ENCODE data around the gene POLN.

POLN gene

DNA sequence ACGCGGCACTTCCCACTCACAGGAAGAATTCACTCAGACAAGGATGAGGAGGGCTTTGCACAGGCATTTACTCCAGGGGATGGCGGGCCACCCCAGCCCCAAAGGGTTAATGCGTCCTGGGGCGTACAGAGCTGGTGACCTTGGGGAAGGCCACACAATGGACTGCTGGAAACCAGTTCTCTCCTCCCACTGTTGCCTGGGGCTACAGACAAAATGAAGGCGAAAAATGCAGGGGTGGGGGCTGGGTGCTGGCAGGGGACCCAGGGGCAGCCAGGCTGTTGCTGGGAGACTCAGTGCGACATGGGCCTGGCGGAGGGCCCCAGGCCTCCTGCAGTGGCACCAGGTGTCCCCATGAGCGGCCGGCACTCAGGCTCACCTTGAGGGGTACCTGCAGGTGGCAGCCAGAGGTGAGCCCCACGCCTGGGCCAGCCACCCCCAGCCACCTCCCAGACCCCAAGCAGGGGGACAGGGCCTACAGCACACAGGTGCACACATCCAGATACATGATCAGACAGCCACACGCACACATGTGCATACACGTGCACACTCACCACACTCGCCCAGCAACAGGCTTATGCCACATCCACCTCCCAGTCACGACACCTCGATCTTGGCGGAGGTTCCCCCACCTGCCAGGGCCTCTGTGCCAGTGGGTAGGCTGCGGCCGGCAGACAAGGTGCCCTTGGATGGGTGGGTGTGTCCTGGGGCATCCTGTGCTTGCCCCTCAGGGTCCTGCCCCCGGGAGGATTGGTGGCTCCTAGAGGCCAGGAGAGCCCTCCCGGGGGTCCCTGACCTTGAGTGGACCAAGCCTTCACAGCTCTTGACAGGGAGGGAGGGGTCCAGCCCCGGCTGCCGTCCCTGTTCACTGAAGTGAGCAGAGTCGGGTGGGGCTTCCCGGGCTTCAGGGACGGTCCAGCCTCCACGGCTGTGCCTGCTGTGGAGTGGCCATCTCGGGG is 169.7 kb downstream of the POLN start:
- Histone ChIP-seq H3K4me3 (no peak overlapping the region), H3K27ac (no peak overlapping the region)
- TF ChIP-seq CTCF (IDR thresholded peaks at IDR 0.05): no peak
- DNase-seq (ENCODE audit: low spot score): no peak

GRCh38 chr4:2071252-2071911 is 170.5 kb downstream of the POLN start:
- DNase-seq (ENCODE audit: low spot score): no peak
- Histone ChIP-seq H3K4me3 (no peak overlapping the region), H3K27ac (no peak overlapping the region)
- TF ChIP-seq CTCF (IDR thresholded peaks at IDR 0.05): no peak

- TF ChIP-seq CTCF (IDR thresholded peaks at IDR 0.05): no peak
- no peak for DNase-seq (ENCODE audit: low spot score)
- Histone ChIP-seq H3K27ac (no peak overlapping the region), H3K4me3 (no peak overlapping the region)
Measured at GRCh38 chr4:2070421-2071251, 171.3 kb downstream of the POLN start.

DNA sequence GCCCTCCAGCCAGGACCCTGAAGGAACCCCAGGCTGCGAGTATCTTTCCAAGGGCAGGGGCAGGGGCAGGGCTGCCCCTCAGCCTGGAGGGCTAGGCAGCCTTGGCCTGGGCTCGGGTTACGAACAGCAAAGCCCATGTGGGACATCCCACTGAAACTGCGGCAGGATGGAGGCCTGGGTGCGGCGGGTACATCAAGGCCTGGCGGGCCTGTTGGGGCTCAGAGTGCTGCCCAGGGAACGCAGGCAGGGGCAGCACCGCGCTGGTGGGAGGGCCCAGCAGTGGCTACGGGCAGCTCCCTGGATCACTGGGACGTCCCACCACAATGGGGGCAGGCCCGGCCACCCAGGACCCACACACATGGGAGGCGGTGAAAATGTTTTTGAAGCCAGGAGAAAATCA is 171.9 kb downstream of the POLN start:
- no peak for DNase-seq (ENCODE audit: low spot score)
- TF ChIP-seq CTCF (IDR thresholded peaks at IDR 0.05): no peak
- Histone ChIP-seq H3K27ac (no peak overlapping the region), H3K4me3 (no peak overlapping the region)

GRCh38 chr4:2069161-2069971 is 172.6 kb downstream of the POLN start:
- no peak for TF ChIP-seq CTCF (IDR thresholded peaks at IDR 0.05)
- no peak for DNase-seq (ENCODE audit: low spot score)
- H3K27ac ChIP-seq: no peak overlapping the region
- no peak overlapping the region for H3K4me3 ChIP-seq

DNA sequence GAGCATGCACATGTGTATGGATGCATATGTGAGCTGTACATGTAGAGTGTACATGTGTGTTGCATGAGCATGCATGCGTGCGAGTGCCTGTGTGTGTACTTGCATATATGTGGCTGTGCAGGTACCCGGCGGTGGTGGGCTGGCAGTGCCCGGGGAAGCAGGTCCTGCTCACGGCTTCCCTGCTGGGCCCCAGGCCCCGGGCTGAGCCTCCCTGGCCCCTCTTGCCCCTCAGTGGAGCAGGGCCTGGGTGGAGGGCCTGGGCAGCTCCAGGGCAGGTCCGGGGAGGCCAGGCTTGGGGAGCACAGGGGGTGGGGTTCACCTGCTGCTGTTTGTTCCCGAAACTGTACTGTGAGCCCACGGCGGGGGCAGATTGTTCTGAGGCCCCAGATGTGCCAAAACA is 173.4 kb downstream of the POLN start:
- Histone ChIP-seq H3K4me3 (no peak overlapping the region), H3K27ac (no peak overlapping the region)
- no peak for TF ChIP-seq CTCF (IDR thresholded peaks at IDR 0.05)
- DNase-seq (ENCODE audit: low spot score): no peak
